Dedifferentiated amniotic fluid mesenchymal stem cell (primary cell): ENCODE measurements around the gene HOXD9.
A peak's percentile ranks its signal among the peaks of the same experiment; 100 is the strongest.

Source experiments
- DNase-seq: peaks from one replicate; pipeline ENCODE4 v3.0.0-alpha.2; 2016; ENCODE audit errors: extremely low spot score

The HOXD9 gene

GRCh38 chr2:176124110-176124946 lies 1.8 kb downstream of the HOXD9 start:
- DNase-seq = no peak

- DNase-seq = no peak
These were observed 2.6 kb downstream of the HOXD9 start for GRCh38 chr2:176124947-176125771.

DNA sequence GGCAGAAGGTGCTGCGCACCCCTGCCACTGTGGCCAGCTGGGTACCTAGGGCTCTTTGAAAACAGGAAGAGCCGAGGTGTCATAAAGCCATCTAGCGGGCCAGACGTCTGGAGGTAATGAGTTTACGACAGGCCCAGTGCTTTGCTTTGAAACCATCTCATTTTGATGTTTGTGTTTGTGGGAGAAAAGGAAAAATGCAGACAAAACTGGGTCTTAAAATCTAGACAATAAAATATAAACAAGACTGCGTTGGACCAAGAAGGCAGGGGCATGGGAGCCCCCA lies 3.2 kb downstream of the HOXD9 start:
- DNase-seq = no peak

GRCh38 chr2:176126929-176127773 lies 4.6 kb downstream of the HOXD9 start:
- DNase-seq = peak; percentile 52

DNA sequence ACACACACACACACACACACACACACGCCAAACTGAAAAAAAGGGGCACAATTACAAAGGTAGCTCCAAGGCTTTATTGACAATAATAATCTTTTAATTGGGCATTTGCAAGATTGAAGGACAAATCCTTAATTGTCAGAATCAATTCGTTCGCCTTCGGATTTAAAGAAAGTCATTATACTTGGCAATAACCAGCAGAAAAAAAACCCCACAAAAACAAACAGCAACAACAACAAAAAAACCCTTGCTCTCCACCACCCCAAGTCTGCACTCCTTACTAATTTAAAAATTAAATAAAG lies 5.2 kb downstream of the HOXD9 start:
- no peak for DNase-seq

GRCh38 chr2:176128172-176128981 lies 5.9 kb downstream of the HOXD9 start:
- DNase-seq = no peak

DNA sequence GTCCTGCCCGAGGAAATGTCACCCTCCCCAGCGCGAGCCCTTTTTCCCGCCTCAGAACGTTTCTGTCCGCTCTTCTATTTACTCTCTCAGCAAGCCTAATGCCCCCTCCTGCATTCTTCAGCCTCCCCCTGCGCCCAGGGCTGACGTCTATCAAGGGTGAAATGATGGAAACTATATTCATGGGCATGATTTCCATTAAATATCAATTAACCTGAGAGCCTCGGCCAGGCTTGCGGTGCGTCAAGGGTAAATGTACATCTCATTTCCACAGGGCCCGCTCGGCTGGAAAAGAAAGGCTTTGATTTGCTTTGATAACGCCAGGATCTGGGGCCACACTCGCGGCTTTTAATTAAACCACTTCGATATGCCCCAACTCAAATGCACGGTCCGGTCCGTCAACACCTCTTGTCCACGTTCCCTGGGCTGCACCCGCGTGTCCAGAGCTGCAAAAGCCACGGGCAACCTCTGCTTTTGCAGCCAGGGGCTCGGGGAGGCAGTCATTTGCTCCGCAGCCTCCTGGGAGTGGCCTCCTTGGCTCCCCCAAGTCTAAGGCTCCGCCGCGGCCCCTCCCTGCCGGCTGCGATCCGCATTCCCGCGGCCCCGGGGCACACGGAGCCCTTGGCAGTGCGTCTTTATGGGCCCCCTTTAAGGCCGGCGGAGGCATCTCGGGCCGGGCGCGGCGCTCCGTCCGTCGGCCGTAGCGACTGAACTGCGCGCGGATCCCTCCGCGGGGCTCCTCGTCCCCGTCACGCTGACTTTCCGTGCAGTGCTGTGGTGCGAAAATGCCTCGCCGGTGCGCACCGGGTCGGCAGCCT lies 6.7 kb downstream of the HOXD9 start, which contains the start of gene HOXD8:
Gene HOXD8 (plus strand): TSS at position 724 of the 815 bp plus-strand sequence. CDS start 662 bp downstream, outside the sequence.
- DNase-seq = no peak

DNA sequence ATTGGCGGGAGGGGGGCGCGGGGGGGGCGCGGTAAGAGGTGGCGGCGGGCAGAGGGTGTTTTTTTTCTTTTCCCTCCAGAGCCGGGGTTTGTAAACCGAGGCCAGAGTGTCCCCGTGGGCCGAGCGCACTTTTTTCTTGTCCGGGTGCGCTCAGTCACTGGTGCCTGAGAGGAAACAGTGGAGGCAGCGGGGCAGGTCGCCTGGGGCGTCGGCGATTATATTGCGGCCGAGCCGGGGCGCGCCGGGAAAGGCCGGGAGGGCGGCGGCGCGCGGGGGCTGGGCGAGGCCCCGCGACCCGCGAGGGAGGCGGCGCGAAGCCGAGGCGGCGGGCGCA lies 7.3 kb downstream of the HOXD9 start:
- no peak for DNase-seq

GRCh38 chr2:176130147-176130956 lies 7.8 kb downstream of the HOXD9 start:
- no peak for DNase-seq

DNA sequence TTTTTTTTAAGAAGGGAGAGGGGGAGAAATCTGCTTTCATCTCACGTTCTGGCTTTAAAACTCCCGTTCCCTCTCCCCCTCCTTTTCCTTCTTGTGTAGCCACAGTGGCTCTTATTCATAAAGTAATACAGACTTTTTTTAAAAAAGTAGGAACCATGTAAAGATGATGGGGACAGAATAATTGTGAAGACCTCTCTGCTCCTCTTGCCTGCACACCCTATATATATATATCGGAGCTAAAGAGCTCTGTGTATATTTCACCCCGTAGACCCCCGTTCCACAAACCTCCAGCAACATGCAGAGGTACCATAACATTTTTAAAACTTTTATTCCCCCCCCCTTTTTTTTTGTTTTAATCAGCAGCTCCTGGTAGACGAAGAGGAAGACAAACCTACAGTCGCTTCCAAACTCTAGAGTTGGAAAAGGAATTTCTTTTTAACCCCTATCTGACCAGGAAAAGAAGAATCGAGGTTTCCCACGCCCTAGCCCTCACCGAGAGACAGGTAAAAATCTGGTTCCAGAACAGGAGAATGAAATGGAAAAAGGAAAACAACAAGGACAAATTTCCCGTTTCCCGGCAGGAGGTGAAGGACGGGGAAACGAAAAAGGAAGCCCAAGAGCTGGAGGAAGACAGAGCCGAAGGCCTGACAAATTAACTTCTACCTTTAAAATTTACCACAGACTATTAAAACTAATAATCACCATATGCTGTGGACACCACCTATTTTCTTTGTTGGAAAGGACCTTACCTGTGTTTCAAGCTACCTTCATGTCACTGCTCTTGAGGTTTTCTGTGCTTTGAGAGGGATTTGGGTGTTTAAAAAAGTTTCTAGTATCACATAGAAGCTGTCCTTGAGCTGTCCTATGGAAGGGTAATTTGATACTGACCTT lies 8.7 kb downstream of the HOXD9 start:
- DNase-seq = no peak

GRCh38 chr2:176131848-176132158 lies 9.3 kb downstream of the HOXD9 start:
- no peak for DNase-seq

DNA sequence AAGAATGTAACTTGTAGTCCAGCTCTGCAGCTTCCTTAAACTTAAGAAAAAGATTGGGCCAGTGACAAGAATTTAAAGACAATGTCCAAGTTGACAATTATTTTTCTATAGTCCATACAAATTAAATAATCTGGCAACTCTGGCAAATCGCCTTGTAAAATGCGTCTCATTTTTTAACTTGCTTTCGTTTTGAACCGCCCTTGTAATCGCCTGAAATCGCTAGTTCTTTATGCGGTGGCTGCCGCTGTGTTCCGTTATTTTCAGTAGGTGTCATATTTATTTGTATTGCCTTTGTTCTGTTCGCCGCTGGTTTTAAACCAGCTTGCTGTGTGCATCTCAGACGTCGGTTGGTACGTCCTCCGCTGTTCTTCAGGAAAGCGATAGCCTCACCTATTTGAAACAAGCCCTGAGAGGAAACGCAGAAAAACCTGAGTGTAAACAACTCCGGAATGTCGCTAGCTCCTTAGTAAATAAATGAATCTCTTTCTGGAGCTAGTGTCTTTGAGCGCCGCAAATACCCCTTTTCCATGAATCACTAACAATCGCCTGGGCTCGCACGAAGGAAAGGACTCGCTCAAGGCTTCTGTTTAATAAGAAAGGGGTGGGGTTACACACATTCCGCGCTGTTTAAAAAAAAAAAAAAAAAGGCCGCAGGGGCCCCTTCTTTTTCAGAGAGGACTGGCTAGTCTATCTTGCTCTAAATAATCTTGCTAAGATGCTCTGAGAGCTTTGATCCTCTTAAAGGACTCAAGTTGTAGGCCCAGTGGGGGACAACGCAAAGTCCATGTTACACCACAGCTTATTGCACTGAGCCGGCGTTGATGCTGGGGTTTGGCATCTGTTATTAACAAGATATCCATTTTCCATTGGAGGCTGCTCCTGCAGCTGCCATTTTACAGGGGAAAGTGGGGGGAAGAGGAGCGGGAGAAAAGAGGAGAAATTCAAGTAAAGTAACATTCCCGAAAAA lies 10.0 kb downstream of the HOXD9 start:
- DNase-seq = no peak

GRCh38 chr2:176133389-176133788 lies 10.9 kb downstream of the HOXD9 start:
- DNase-seq = no peak

- DNase-seq = no peak
These were observed 11.5 kb downstream of the HOXD9 start for GRCh38 chr2:176134035-176134434.

- no peak for DNase-seq
These were observed 12.5 kb downstream of the HOXD9 start for GRCh38 chr2:176135035-176135440.

- no peak for DNase-seq
These were observed 14.1 kb downstream of the HOXD9 start for GRCh38 chr2:176136374-176137251.

DNA sequence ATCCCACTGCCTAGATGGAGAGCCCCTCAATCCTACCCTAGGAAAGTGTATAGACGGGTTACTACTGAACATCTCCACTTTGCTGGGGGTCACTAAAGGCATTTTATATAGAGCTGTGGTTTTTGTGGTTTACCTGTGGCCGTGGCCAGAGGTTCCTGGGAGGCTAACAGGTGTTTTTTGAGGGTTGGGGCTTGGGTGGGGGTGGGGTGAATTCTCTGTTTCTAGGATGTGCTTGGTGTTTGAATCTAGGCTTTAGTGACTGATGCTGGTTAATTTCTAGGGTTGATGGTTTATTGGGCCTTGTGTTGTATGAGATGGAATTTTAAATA lies 14.7 kb downstream of the HOXD9 start:
- no peak for DNase-seq
